GM21619 (cell line): ENCODE measurements around the gene WRAP73.

Experiments used
- ATAC-seq: cut with Tn5 transposase; IDR thresholded peaks from one replicate; pipeline ENCODE4 v1.9.1; 2021; ENCODE audit not compliant: unreplicated experiment

The WRAP73 gene

GRCh38 chr1:3681898-3682806 lies 32.2 kb upstream of the WRAP73 start:
- ATAC-seq, result no peak

- no peak for ATAC-seq
Measured at GRCh38 chr1:3681231-3681897, 31.5 kb upstream of the WRAP73 start.

- no peak for ATAC-seq
Measured at GRCh38 chr1:3680488-3681230, 30.8 kb upstream of the WRAP73 start.

GRCh38 chr1:3679799-3680453 lies 30.0 kb upstream of the WRAP73 start:
- no peak for ATAC-seq

GRCh38 chr1:3679098-3679555 lies 29.2 kb upstream of the WRAP73 start:
- no peak for ATAC-seq

- ATAC-seq, result no peak
Measured at GRCh38 chr1:3678361-3679097, 28.6 kb upstream of the WRAP73 start.

GRCh38 chr1:3677484-3677883 lies 27.6 kb upstream of the WRAP73 start:
- peak; percentile 0 for ATAC-seq

- ATAC-seq, result peak; percentile 67
Measured at GRCh38 chr1:3676581-3677470, 26.9 kb upstream of the WRAP73 start.

- ATAC-seq, result no peak
Measured at GRCh38 chr1:3675436-3675835, 25.5 kb upstream of the WRAP73 start.

GRCh38 chr1:3674100-3675094 lies 24.5 kb upstream of the WRAP73 start:
- ATAC-seq, result no peak

- no peak for ATAC-seq
Measured at GRCh38 chr1:3673381-3674099, 23.6 kb upstream of the WRAP73 start.

GRCh38 chr1:3672971-3673361 lies 23.1 kb upstream of the WRAP73 start:
- ATAC-seq, result no peak

- ATAC-seq, result no peak
Measured at GRCh38 chr1:3672231-3672970, 22.5 kb upstream of the WRAP73 start.

- ATAC-seq, result no peak
Measured at GRCh38 chr1:3671371-3672180, 21.7 kb upstream of the WRAP73 start.

- ATAC-seq, result no peak
Measured at GRCh38 chr1:3670823-3671265, 20.9 kb upstream of the WRAP73 start.

GRCh38 chr1:3669971-3670431 lies 20.1 kb upstream of the WRAP73 start:
- no peak for ATAC-seq
